Dedifferentiated amniotic fluid mesenchymal stem cell (primary cell): ENCODE results near the gene BBOF1.
"Not testable (repeated sequence)": the region's sequence is repeated elsewhere in the genome, so short reads cannot be mapped to it uniquely, and the experiment has no call there.

Experiments
- DNase-seq: peaks from one replicate; pipeline ENCODE4 v3.0.0-alpha.2; 2016; ENCODE audit errors: extremely low spot score

The BBOF1 gene, protein sequence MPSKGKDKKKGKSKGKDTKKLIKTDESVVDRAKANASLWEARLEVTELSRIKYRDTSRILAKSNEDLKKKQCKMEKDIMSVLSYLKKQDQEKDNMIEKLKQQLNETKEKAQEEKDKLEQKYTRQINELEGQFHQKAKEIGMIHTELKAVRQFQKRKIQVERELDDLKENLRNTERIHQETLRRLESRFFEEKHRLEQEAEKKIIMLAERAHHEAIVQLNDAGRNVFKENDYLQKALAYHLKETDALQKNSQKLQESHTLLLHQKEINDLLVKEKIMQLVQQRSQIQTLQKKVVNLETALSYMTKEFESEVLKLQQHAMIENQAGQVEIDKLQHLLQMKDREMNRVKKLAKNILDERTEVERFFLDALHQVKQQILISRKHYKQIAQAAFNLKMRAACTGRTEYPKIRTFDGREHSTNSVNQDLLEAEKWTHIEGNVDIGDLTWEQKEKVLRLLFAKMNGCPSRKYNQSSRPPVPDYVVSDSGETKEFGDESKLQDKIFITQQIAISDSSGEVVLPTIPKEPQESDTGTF

DNA sequence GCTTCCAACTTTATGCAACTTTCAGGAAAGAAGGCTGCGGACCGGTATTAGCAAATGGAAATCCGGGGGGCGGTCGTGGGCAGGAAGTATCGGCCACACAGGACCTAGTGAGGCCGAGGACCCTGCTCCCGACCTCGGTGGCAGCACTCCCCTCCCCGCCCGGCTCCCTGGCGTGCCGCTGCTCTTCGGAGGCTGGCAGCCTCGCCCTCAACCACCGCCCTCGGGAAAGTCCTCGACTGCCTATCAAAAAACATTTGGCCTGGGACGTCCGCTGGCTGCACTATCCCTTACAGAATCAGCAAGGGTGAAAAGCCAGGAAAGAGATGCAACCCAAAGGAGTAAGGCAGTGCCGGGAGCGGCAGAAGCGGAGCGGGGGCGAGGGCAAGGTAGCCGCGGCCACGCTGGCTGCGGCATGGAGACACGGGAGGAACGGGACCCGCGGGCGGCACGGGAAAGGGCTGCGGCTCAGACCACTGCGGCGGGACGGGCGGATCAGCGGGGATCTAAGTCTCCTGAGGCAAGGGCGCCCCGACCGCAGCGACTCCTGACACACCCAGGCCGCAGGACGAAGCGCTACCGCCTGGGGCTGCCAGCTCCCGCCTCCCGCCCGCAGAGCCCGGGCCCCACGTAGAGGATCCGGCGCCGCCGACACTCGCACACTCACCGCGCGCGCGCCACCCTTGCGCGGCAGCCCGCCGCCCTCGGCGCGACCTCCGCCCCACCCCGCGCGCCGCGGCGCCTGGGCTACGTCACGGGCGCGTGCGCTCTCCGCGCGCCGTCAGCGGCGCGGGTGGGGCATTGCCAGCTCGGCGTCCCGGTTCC lies at the start of gene BBOF1, which contains the start of gene ENTPD5:
Gene BBOF1, plus strand, starts transcription at position 764 of the 822 bp plus-strand sequence. CDS start 130 bp downstream, outside the sequence.
Gene ENTPD5, minus strand, starts transcription at position 703 of the 822 bp plus-strand sequence. CDS start 31,186 bp downstream, outside the sequence.
- DNase-seq, result peak; percentile 69

DNA sequence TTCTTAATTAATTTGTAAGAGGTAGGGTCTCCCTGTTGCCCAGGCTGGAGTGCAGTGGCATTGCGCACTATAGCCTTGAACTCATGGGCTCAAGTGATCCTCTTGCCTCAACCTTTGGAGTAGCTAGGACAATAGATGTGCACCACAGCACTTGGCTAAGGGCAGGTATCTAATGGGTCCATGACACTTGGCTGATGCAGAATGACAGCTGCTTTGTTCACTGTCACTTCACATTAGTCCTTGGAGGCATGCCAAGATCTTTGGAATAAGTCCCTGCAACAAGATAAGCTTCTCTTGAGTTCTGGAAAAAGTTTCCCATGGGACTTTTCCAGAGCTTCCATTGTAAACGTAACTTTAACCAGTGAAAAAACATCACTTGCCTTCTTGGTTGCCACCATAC lies 45.7 kb upstream of the BBOF1 start:
- DNase-seq, result no peak

GRCh38 chr14:73976125-73976524 lies 43.0 kb upstream of the BBOF1 start:
- DNase-seq, result no peak

DNA sequence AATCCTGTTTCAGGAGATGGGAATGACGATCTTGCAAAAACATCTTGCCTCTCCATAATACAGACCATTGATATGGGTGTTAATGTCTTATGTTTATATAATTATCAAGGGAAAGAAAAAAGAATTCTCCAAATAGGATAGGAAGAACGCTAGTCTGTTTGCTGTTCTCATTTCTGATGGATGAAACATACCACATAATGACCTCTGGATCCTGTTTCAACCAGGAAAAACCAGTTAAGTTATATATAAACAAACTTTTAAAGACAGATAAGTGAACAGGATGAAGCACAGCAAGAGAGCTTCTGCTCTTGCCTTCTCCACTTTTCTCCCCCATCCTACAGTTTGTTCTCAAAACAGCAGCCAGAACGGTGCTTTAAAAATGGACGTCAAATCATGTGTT lies 41.3 kb upstream of the BBOF1 start:
- no peak for DNase-seq

- DNase-seq, result no peak
Measured at GRCh38 chr14:73988065-73988464, 31.1 kb upstream of the BBOF1 start.

GRCh38 chr14:73988656-73989055 lies 30.5 kb upstream of the BBOF1 start:
- not testable (repeated sequence) for DNase-seq

DNA sequence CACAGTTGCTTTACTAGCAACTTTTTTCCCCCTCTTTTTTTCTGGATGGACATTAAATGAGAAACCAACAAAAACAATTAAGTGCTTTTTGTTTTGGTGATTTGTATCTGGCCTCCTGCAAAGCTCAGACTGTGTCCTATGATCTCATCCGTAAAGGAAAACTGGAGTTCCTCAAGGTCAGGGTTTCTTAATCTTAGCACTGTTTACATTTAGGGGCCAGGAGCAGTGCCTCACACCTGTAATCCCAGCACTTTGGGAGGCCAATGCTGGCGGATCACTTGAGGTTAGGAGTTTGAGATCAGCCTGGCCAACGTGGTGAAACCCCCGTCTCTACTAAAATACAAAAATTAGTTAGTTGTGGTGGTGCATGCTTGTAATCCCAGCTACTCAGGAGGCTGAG lies 28.1 kb upstream of the BBOF1 start:
- no peak for DNase-seq

DNA sequence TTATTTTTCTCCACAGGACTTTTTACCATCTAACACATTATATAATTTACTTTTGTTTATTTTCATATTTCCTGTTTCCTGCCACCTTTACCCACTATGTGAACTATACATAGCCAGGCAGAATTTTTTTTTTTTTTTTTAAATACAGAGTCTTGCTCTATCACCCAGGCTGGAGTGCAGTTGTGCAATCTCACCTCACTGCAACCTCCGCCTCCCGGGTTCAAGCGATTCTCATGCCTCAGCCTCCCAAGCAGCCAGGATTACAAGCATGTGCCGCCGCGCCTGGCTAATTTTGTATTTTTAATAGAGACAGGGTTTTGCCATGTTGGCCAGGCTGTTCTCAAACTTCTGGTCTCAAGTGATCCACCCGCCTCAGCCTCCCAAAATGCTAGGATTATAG lies 24.2 kb upstream of the BBOF1 start:
- not testable (repeated sequence) for DNase-seq

DNA sequence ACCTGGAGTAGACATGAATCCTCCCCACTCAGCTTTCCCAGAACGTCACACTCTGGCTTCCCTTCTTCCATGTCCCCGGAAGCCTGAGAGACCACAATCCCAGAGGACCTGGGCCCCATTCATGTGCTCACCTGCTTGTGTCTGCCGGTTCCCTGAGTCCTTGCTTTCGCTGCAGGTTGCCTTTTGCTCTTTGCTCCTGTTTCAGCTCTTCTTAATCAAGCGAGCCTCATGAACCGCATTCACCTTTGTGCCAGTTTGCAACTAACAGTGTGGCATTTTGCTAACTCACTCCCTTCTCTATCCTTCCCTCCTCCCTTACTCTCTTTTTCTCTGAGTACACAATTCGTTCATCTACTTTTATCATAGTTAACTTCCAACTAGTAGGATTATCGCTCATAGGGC lies 23.2 kb upstream of the BBOF1 start:
- DNase-seq, result no peak

DNA sequence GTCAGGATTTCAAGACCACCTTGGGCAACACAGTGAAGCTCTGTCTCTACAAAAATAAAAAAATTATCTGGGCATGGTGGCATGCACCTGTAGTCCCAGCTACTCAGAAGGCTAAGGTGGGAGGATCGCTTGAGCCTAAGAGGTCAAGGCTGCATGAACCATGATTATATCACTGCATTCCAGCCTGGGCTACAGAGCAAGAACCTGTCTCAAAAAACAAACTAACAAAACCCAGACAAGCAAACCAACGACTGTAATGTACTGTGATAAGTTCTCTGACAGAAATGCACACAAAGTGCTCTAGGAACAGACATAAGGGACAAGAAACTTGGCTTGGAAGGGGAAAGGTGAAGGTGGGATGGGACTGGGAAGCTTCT lies 22.4 kb upstream of the BBOF1 start:
- DNase-seq, result no peak

- DNase-seq, result no peak
Measured at GRCh38 chr14:73997108-73997943, 21.8 kb upstream of the BBOF1 start.

- DNase-seq, result no peak
Measured at GRCh38 chr14:73997944-73998447, 21.2 kb upstream of the BBOF1 start.

DNA sequence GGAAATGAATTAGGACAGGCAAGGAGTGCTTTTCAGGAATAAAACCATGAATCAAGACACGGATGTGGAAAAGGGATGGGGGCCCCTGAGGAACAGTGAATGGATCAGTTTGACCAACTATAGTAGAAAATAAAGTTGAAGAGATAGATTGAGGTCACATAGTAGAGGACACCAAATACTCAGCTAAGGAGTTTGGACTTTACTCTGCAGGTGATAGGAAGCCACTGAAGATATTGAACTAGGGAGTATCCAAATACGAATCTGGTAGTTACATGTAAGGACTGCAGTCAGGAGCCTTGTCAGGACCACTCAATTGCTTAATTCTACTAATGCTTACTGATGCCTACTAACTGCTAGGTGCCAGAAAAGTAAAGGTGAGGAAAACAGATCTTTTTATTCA lies 20.4 kb upstream of the BBOF1 start:
- DNase-seq, result no peak

- not testable (repeated sequence) for DNase-seq
Measured at GRCh38 chr14:74005664-74006063, 13.5 kb upstream of the BBOF1 start.

- DNase-seq, result no peak
Measured at GRCh38 chr14:74008843-74009499, 10.2 kb upstream of the BBOF1 start.

DNA sequence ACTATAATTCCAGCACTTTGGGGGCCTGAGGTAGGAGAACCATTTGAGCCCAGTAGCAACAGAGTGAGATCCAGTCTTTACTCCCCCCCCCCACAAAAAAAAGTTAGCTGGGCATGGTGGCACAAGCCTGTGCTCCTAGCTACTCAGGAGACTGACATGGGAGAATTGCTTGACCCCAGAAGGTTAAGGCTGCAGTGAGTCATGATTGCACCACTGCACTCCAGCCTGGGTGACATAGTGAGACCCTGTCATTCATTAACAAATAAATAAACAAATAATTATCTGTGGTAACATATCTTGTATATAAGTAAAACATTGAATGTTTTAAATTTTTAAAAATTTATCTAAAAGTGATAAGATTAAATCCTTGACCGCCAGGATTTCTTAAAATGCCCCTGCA lies 4.8 kb upstream of the BBOF1 start:
- DNase-seq, result no peak

- no peak for DNase-seq
Measured at GRCh38 chr14:74015176-74015575, 4.0 kb upstream of the BBOF1 start.

DNA sequence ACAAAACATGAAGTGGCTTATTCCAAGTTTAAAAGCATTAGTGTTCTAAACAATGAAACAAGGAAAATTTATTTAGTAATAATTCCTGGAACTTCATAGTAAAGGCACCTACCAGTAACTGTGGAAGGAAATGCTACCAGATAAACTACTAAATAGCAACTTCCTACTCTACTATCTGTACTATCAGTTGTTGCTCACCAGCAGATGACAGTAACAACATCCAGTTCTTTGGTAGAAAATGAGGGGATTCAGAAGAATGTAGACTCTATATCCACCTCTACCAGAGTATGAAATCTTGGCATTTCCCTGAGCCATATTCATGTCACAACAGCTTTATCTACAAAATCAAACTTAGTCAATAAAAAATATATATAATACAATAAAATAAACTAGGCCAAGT lies 3.2 kb upstream of the BBOF1 start:
- no peak for DNase-seq

GRCh38 chr14:74018174-74018585 lies 969 bp upstream of the BBOF1 start:
- peak; percentile 45 for DNase-seq

DNA sequence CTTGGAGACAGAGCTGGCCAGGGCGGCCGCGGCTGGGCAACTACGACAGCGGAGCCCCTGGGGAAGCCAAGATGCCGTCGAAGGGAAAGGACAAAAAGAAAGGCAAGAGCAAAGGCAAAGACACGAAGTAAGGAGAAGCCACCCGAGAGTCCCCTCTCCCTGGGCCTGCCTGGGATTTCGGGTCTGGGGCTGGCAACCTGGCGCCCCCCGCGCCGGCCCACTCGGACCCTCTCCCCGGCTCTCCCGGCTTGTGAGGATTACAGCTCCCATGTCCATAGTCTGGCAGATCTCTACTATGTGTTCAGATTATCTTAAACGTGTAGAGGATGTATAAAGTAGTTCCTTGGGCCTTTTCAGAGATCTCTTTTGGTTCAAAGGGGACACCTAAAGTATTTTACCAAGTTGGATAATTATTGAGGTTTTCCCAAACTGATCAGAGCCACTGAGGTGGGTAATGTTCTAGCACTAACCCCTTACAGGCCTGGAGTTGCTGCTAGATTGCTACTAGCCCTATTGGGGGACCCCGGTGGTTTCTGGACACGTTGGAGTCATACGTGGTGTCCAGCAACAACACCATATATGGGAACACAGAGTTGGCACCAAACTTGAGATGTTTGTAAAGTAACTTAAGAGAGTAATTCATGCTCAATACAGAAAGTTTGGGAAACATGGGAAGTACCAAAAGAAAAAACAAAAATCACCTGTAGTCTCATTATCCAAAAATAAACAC lies 424 bp downstream of the BBOF1 start:
- peak; percentile 31 for DNase-seq
